PC-3 (cell line): Measurements from ENCODE around the gene TRIM47. TPM values are rescaled to one million over a fixed set of nuclear protein-coding genes. Genes with fewer than 3 reads are reported as not detected.
"Not testable (repeated sequence)": the region's sequence is repeated elsewhere in the genome, so short reads cannot be mapped to it uniquely, and the experiment has no call there.

Experiments
- ATAC-seq: fragments of 200-7000 bp; cut with Tn5 transposase; 2 replicates; pipeline ENCODE4 v1.9.1; 2020; ENCODE audit warnings: mild to moderate bottlenecking, moderate library complexity
- BruUV-seq: library from RNA; stranded (reverse); fragments of 400-500 nt; replicated peaks from 2 replicates; lab custom pipeline; 2021; lab: Mats Ljungman, UMichigan
- CTCF ChIA-PET: fragments of 300-600 bp; sonication (Branson Sonifier 250); formaldehyde crosslinking; loops from one replicate; lab custom pipeline; 2022; ENCODE audit warnings: antibody characterized with exemption; lab: Charles Lee
- POLR2A ChIA-PET: fragments of 300-600 bp; sonication (Branson Sonifier 250); formaldehyde crosslinking; loops from one replicate; lab custom pipeline; 2022; ENCODE audit warnings: antibody characterized with exemption; ENCODE audit not compliant: unreplicated experiment; lab: Charles Lee
- DNase-seq: peaks from one replicate; pipeline ENCODE4 v3.0.0-alpha.2; 2015
- H2AFZ ChIP-seq: fragments of 300-600 bp; sonication (generic); 2 replicates; pipeline ENCODE4 v1.6.0; 2016; ENCODE audit warnings: antibody characterized with exemption, low read length
- H3F3A ChIP-seq: fragments of 300-600 bp; sonication (generic); one replicate; pipeline ENCODE4 v1.6.0; 2017; ENCODE audit warnings: antibody characterized with exemption, low read length, control low read depth, mild to moderate bottlenecking; ENCODE audit not compliant: unreplicated experiment
- H3K27ac ChIP-seq: fragments of 300-600 bp; sonication (generic); 2 replicates; pipeline ENCODE4 v1.5.1; 2016; ENCODE audit warnings: mild to moderate bottlenecking, low read length
- H3K27me3 ChIP-seq: fragments of 300-600 bp; sonication (generic); 2 replicates; pipeline ENCODE4 v1.6.1; 2016; ENCODE audit warnings: low read length, mixed read lengths
- H3K36me3 ChIP-seq: fragments of 300-600 bp; sonication (generic); 2 replicates; pipeline ENCODE4 v1.6.1; 2016; ENCODE audit warnings: low read depth, mixed run types, low read length, mixed read lengths
- H3K4me1 ChIP-seq: fragments of 300-600 bp; sonication (generic); 2 replicates; pipeline ENCODE4 v1.5.1; 2016; ENCODE audit warnings: low read length; ENCODE audit not compliant: insufficient read depth
- H3K4me2 ChIP-seq: fragments of 300-600 bp; sonication (generic); 2 replicates; pipeline ENCODE4 v1.6.0; 2016; ENCODE audit warnings: low read length
- H3K4me3 ChIP-seq: fragments of 300-600 bp; sonication (generic); 2 replicates; pipeline ENCODE4 v1.5.1; 2016; ENCODE audit warnings: mild to moderate bottlenecking, low read length, mixed read lengths
- H3K79me2 ChIP-seq: fragments of 300-600 bp; sonication (generic); 2 replicates; pipeline ENCODE4 v1.6.1; 2017; ENCODE audit warnings: low read length, mixed read lengths
- H3K9ac ChIP-seq: fragments of 300-600 bp; sonication (generic); 2 replicates; pipeline ENCODE4 v1.6.0; 2016; ENCODE audit warnings: mild to moderate bottlenecking, low read length
- H3K9me2 ChIP-seq: fragments of 300-600 bp; sonication (generic); replicated peaks from 2 replicates; pipeline ENCODE4 v1.6.1; 2016; ENCODE audit warnings: mixed run types, low read length, mixed read lengths
- H3K9me3 ChIP-seq: fragments of 300-600 bp; sonication (generic); 2 replicates; pipeline ENCODE4 v1.6.1; 2016; ENCODE audit warnings: low read length, mixed read lengths
- H4K20me1 ChIP-seq: fragments of 300-600 bp; sonication (generic); 2 replicates; pipeline ENCODE4 v1.6.1; 2016; ENCODE audit warnings: low read length, mixed read lengths
- CTCF ChIP-seq: fragments of 300-600 bp; sonication (generic); conservative IDR thresholded peaks from 2 replicates; pipeline ENCODE4 v1.5.1; 2017; ENCODE audit warnings: antibody characterized with exemption, low read depth, mild to moderate bottlenecking, low read length
- EZH2 ChIP-seq: fragments of 300-600 bp; sonication (generic); IDR thresholded peaks from one replicate; pipeline ENCODE4 v1.6.1; 2017; ENCODE audit warnings: antibody characterized with exemption, mild to moderate bottlenecking, low read length; ENCODE audit not compliant: unreplicated experiment
- EZH2phosphoT487 ChIP-seq: fragments of 300-600 bp; sonication (generic); IDR thresholded peaks from 2 replicates; pipeline ENCODE4 v1.6.1; 2018; ENCODE audit warnings: mild to moderate bottlenecking, antibody characterized with exemption, low read length, borderline replicate concordance
- intact Hi-C: fragments of 100-400 bp; cut with micrococcal nuclease; formaldehyde crosslinking; loops from 2 replicates; pipeline ENCODE4 v1.9.0; 2023
- total RNA-seq: library from RNA; depleted of rRNA; stranded (reverse); fragments of >200 nt; gene quantifications from 2 replicates; pipeline ENCODE4 v1.2.3, GENCODE V29; 2014

The TRIM47 gene
- total RNA-seq, 1 experiment from 2014 or later = 73.7 TPM

- intact Hi-C loops = no loop called here
- no peak overlapping the region for H3K9ac ChIP-seq
- no TSS peak for BruUV-seq
Observed at GRCh38 chr17:75869282-75870141, 8.9 kb downstream of the TRIM47 start.

GRCh38 chr17:75868730-75869281 is 9.6 kb downstream of the TRIM47 start:
- POLR2A ChIA-PET = not testable (repeated sequence)

More at GRCh38 chr17:75869282-75870141, 8.9 kb downstream of the TRIM47 start:
- TF ChIP-seq CTCF (no peak), EZH2phosphoT487 (no peak), EZH2 (no peak)
- no peak overlapping the region for H3K27ac ChIP-seq
- no peaks in the 10 kb centered on the region for H4K20me1 ChIP-seq
- H2AFZ ChIP-seq = 0 out of 2 replicates have a peak overlapping the region, but pooled peaks have one; percentile 13
- H3K27me3 ChIP-seq = no peaks in the 10 kb centered on the region
- ChIA-PET POLR2A (no interaction called here), CTCF (no interaction called here)
- DNase-seq (no peak), ATAC-seq (peak; percentile 11; the same call in 1 of the 2 replicates)
- peaks cover 3% of the 10 kb centered on the region; the same call in 1 of the 2 replicates for H3K36me3 ChIP-seq
- no peak overlapping the region for H3K4me2 ChIP-seq
- H3F3A ChIP-seq = no peaks in the 10 kb centered on the region
- no peak overlapping the region for H3K4me3 ChIP-seq
- no peaks in the 10 kb centered on the region for H3K79me2 ChIP-seq
- H3K9me2 ChIP-seq = no peaks in the 10 kb centered on the region
- H3K9me3 ChIP-seq = no peaks in the 10 kb centered on the region
- peaks cover 17% of the 10 kb centered on the region for H3K4me1 ChIP-seq

GRCh38 chr17:75865404-75866188 is 12.8 kb downstream of the TRIM47 start:
- CTCF ChIA-PET, H3K27ac ChIP-seq, DNase-seq, H3K9me2 ChIP-seq, H3F3A ChIP-seq, POLR2A ChIA-PET, H3K4me2 ChIP-seq, ATAC-seq, intact Hi-C loops, H4K20me1 ChIP-seq, H3K9me3 ChIP-seq, H2AFZ ChIP-seq, BruUV-seq, H3K79me2 ChIP-seq, H3K4me1 ChIP-seq, H3K36me3 ChIP-seq, H3K9ac ChIP-seq, H3K27me3 ChIP-seq, H3K4me3 ChIP-seq: not testable (repeated sequence)

More at GRCh38 chr17:75868730-75869281, 9.6 kb downstream of the TRIM47 start:
- H3K9me3 ChIP-seq, H3K4me2 ChIP-seq, DNase-seq, H3K27me3 ChIP-seq, H3K4me3 ChIP-seq, intact Hi-C loops, ATAC-seq, H3K36me3 ChIP-seq, H3K27ac ChIP-seq, H2AFZ ChIP-seq, BruUV-seq, H3K79me2 ChIP-seq, H3K9me2 ChIP-seq, H3F3A ChIP-seq, H3K9ac ChIP-seq, H4K20me1 ChIP-seq, CTCF ChIA-PET: not testable (repeated sequence)
- H3K4me1 ChIP-seq = peaks cover 17% of the 10 kb centered on the region

GRCh38 chr17:75864887-75865286 is 13.5 kb downstream of the TRIM47 start:
- ATAC-seq, H3K4me3 ChIP-seq, BruUV-seq, DNase-seq, CTCF ChIA-PET, H3F3A ChIP-seq, H3K27ac ChIP-seq, H3K79me2 ChIP-seq, H3K27me3 ChIP-seq, intact Hi-C loops, H3K4me1 ChIP-seq, H2AFZ ChIP-seq, H3K9me2 ChIP-seq, H3K9me3 ChIP-seq, H3K4me2 ChIP-seq, H3K36me3 ChIP-seq, H3K9ac ChIP-seq, H4K20me1 ChIP-seq: not testable (repeated sequence)
- POLR2A ChIA-PET = interaction anchor here (0.6 kb wide), 2 partner anchors 154 to 529 kb away, joined by 5 to 6 read pairs; no protein-coding TSS in a partner anchor
